K562 (cell line): ENCODE measurements around the gene ZNF785. TPM values are rescaled to one million over a fixed set of nuclear protein-coding genes. Genes with fewer than 3 reads are reported as not detected.

Experiments used
- CCNT2 ChIP-seq: IDR thresholded peaks from 2 replicates; pipeline ENCODE4 v1.6.1; 2011; ENCODE audit warnings: borderline replicate concordance, low read depth, mild to moderate bottlenecking, moderate library complexity, mixed read lengths, low read length; ENCODE audit not compliant: insufficient read length; ENCODE audit errors: extremely low read depth
- JUNB ChIP-seq: fragments of 450-650 bp; formaldehyde crosslinking; conservative IDR thresholded peaks from 2 replicates; pipeline ENCODE4 v1.4.0; 2020; ENCODE audit warnings: mild to moderate bottlenecking
- MGA ChIP-seq: fragments of 450-650 bp; IDR thresholded peaks from 2 replicates; pipeline ENCODE4 v1.6.1; 2016; ENCODE audit warnings: mild to moderate bottlenecking, moderate library complexity
- SAFB2 ChIP-seq: fragments of 200-400 bp; formaldehyde crosslinking; IDR thresholded peaks from 2 replicates; pipeline ENCODE4 v1.6.1; 2018; ENCODE audit warnings: borderline replicate concordance, low read length, low read depth, moderate library complexity; ENCODE audit not compliant: severe bottlenecking
- polyA plus RNA-seq, 8 experiments: library from polyadenylated mRNA; depleted of rRNA in 4 of 8; stranded (reverse) in 5 of 8; unstranded in 3 of 8; fragments of >200 nt; fragmentation: Nextera tagmentation in 2 of 8; fragmentation: Illumina TruSeq in 1 of 8; extraction: Ambion mirVana in 2 of 8; extraction: Trizol in 1 of 8; gene quantifications; 2 replicates each; pipeline versions ENCODE4 v1.2.1 to v1.2.3, GENCODE V29; 2011 to 2014; ENCODE audit warnings: inconsistent platforms in 1 of 8, missing spikeins in 1 of 8
- total RNA-seq, 7 experiments: library from RNA; depleted of rRNA in 6 of 7; stranded (reverse); fragments of >200 nt in 6 of 7; fragmentation: Illumina TruSeq in 2 of 7; extraction: Trizol in 2 of 7; gene quantifications; 2 replicates each; pipeline versions ENCODE4 v1.2.1 to v1.2.3, GENCODE V29; 2011 to 2021; ENCODE audit warnings: low replicate concordance in 1 of 7
- TF ChIP-seq, protein P1 (sequence below), 3 experiments: fragments of 200-800 bp in 1 of 3; fragments of 250-450 bp in 1 of 3; fragments of 450-650 bp in 1 of 3; sonication (Bioruptor Pico) in 1 of 3; sonication (Bioruptor generic) in 1 of 3; formaldehyde crosslinking in 1 of 3; IDR thresholded peaks; 2 replicates each; pipeline versions ENCODE4 v1.6.1 to v1.8.0; 2016 to 2022; ENCODE audit warnings: mild to moderate bottlenecking in 2 of 3, missing genetic modification characterization in 2 of 3, missing compliant biosample characterization in 1 of 3, moderate library complexity in 1 of 3
- TF ChIP-seq, protein P2 (sequence below), 3 experiments: IDR thresholded peaks in 2 of 3; conservative IDR thresholded peaks in 1 of 3; 2 replicates each; pipeline ENCODE4 v1.5.1; 2011 to 2012; ENCODE audit warnings: low read length in 3 of 3, mild to moderate bottlenecking in 3 of 3, control low read depth in 2 of 3, improper control_type of control experiment in 1 of 3, inconsistent platforms in 1 of 3, low read depth in 1 of 3, mixed read lengths in 1 of 3, moderate library complexity in 1 of 3; ENCODE audit not compliant: insufficient read depth in 2 of 3

ZNF785 gene
- total and polyA plus RNA-seq, 9 of the 15 experiments (the other 6 are each of a cell fraction or from before 2014, with no cell fraction given) = 0.64 to 11.0 (median 6.4) TPM

DNA sequence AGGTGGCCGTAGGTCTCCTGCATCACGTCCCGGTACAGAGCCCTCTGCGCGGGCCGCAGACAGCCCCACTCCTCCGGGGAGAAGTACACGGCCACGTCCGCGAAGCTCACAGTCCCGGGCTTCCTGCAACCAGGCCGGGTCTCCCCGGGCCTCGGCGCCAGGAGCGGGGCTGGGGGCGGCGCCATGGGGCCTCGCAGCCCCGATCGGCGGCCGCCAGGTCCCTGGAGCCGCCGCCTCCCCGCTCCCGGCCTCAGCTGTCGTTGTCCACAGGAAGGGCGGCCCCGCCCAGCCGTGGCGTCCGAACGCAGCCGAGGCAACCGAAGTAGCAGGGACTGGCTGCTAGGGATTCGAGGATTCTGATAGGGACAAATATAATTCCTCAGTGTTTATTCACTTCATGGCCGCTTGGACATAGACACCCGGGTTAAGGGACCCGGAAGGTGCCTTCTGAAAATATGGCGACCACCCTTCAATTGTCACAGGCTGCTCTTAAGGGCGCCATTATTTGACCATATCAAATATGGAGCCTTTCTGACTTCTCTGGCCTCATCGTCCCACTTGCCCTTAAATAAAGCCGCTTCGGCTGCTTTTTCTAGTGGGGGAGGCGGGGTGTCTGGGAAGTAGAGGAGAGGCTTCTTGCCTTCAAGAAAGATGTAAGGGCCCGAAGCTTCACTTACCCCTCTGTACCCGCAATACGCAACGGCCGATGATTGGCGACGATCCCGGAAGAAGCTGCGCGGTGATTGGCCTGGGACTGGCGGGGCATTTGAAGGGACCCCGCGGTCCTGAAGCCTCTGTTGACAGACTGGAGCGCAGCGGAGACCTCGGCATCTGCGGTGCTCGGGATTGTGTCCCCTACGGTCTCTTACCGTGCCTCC, 13.8 kb downstream of the ZNF785 start, which contains the start of gene ZNF688 (continued):
- peak; percentile 80 for TF ChIP-seq MGA
- TF ChIP-seq CCNT2 = peak; percentile 46
- TF ChIP-seq, protein P1, sequence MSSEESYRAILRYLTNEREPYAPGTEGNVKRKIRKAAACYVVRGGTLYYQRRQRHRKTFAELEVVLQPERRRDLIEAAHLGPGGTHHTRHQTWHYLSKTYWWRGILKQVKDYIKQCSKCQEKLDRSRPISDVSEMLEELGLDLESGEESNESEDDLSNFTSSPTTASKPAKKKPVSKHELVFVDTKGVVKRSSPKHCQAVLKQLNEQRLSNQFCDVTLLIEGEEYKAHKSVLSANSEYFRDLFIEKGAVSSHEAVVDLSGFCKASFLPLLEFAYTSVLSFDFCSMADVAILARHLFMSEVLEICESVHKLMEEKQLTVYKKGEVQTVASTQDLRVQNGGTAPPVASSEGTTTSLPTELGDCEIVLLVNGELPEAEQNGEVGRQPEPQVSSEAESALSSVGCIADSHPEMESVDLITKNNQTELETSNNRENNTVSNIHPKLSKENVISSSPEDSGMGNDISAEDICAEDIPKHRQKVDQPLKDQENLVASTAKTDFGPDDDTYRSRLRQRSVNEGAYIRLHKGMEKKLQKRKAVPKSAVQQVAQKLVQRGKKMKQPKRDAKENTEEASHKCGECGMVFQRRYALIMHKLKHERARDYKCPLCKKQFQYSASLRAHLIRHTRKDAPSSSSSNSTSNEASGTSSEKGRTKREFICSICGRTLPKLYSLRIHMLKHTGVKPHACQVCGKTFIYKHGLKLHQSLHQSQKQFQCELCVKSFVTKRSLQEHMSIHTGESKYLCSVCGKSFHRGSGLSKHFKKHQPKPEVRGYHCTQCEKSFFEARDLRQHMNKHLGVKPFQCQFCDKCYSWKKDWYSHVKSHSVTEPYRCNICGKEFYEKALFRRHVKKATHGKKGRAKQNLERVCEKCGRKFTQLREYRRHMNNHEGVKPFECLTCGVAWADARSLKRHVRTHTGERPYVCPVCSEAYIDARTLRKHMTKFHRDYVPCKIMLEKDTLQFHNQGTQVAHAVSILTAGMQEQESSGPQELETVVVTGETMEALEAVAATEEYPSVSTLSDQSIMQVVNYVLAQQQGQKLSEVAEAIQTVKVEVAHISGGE (CRISPR knock-in tag; IDR thresholded peaks at IDR 0.05) = peak in 2 of 3 experiments; percentile 25 to 78; a peak in 3 of 6 replicates
- no peak for TF ChIP-seq SAFB2
- no peak for TF ChIP-seq JUNB
- TF ChIP-seq, protein P2, sequence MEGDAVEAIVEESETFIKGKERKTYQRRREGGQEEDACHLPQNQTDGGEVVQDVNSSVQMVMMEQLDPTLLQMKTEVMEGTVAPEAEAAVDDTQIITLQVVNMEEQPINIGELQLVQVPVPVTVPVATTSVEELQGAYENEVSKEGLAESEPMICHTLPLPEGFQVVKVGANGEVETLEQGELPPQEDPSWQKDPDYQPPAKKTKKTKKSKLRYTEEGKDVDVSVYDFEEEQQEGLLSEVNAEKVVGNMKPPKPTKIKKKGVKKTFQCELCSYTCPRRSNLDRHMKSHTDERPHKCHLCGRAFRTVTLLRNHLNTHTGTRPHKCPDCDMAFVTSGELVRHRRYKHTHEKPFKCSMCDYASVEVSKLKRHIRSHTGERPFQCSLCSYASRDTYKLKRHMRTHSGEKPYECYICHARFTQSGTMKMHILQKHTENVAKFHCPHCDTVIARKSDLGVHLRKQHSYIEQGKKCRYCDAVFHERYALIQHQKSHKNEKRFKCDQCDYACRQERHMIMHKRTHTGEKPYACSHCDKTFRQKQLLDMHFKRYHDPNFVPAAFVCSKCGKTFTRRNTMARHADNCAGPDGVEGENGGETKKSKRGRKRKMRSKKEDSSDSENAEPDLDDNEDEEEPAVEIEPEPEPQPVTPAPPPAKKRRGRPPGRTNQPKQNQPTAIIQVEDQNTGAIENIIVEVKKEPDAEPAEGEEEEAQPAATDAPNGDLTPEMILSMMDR (IDR thresholded peaks at IDR 0.05 in 2 of 3, conservative IDR thresholded peaks at IDR 0.05 in 1 of 3; ENCODE audit: insufficient read depth in 2 of 3, low read depth in 1 of 3, low read length in 3 of 3) = 0 out of 6 replicates have a peak, but pooled peaks of 1 of the 3 experiments have one; percentile 4
